Measurements from ENCODE around the gene MTCL1. TPM values are rescaled to one million over a fixed set of nuclear protein-coding genes. Genes with fewer than 3 reads are reported as not detected.

Gene MTCL1
- polyA plus RNA-seq, 3 donors, result not detected

DNA sequence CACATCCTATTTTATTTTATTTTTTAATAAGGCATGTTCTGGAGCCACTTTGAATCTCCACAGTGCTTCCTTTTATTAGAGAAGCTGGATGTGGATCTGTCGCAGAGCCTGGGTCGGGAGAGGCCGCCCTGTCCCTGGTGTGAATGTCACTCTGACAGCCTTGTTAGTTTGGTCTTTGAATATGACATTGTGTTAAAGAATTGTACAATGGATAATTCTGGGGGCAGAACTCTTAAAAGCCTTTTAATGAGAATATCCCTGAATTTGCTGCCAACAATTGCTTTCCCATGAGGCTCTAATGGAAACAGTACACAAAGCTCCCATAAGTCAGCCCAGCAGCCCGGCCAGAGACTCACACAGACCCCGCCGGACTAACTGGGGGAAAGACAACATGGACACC, 82.4 kb downstream of the MTCL1 start:
- intact Hi-C loops (cut with micrococcal nuclease), result no loop called here
- no peak overlapping the region for H2AFZ ChIP-seq (ENCODE audit: insufficient read depth, low read depth, low read length, poor library complexity, severe bottlenecking)
- WGBS (ENCODE audit: insufficient coverage), result 100% methylated on average over 4 of the region's 6 CpGs

DNA sequence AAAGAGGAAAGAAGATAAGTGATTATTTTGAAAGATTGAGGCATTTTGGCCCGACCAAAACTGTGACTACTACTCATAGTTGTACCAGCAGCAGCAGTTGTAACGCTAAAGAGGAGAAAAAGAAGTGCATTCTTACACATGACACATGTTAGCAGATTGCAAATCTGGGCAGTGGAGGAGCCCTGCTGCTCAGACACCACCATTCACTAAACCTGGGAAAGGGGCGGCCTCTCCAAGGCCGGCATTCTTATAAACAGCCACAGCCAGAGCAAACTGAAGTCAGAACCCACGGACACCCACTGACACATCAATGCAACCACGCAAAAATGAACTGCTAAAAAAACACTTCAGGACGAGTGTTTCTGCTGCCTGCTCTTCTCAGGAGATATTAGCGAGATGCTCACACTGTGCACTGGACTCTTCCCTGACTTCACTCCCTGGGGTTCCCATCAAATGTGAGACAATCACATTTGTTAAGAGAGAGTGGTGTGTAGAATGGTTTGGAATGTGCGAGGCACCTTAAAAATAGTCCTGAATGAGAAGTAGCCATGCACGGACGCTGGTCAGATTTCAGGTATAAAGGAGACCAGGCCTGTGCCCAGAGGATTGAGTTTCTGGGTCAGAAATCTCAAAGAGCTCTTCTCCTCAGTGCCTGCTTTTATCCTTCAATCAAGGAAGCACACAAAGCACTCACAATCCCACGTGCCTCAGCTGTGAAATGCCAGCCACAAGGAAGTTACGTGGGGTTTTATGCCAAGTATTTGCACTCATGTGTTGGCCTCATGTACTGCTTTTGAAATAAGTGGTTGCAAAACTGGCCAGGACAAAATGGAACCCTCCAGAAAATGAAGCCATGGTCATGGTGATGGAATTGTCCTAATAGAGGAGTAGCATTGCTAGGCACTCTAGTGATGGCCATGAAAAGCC, 83.4 kb downstream of the MTCL1 start:
- Histone ChIP-seq H3K9ac (ENCODE audit: insufficient read depth, low read length, poor library complexity, severe bottlenecking) (no peak overlapping the region), H3K27ac (ENCODE audit: low read depth in 1 of 2, low read length in 2 of 2) (no peak overlapping the region), H4K20me1 (ENCODE audit: insufficient read depth, low read length) (no peaks in the 10 kb centered on the region), H3K4me1 (ENCODE audit: control insufficient read depth in 1 of 2, insufficient read depth in 2 of 2, low read length in 2 of 2) (no peaks in the 10 kb centered on the region), H3K27me3 (ENCODE audit: control insufficient read depth in 2 of 2, insufficient read depth in 2 of 2, low read length in 2 of 2) (no peaks in the 10 kb centered on the region), H3K79me2 (ENCODE audit: insufficient read depth, low read length) (no peaks in the 10 kb centered on the region), H3K36me3 (replicated peaks in 1 of 2; ENCODE audit: control insufficient read depth in 1 of 2, insufficient read depth in 2 of 2, low read length in 2 of 2) (no peaks in the 10 kb centered on the region), H2AFZ (ENCODE audit: insufficient read depth, low read depth, low read length, poor library complexity, severe bottlenecking) (no peak overlapping the region), H3K9me3 (replicated peaks in 1 of 2; ENCODE audit: control insufficient read depth in 1 of 2, insufficient read depth in 1 of 2, low read length in 2 of 2) (no peaks in the 10 kb centered on the region), H3K4me3 (replicated peaks in 1 of 3; ENCODE audit: low read depth in 2 of 3, low read length in 3 of 3) (no peak overlapping the region), H3K4me2 (replicated peaks; ENCODE audit: extremely low read depth, low read length, poor library complexity, severe bottlenecking) (no peak overlapping the region)
- peaks cover 10% of the 10 kb centered on the region for H3K4me1 Mint-ChIP-seq
- WGBS (ENCODE audit: insufficient coverage), result 92% methylated on average over 8 of the region's 13 CpGs
- H3K36me3 Mint-ChIP-seq, result no peaks in the 10 kb centered on the region
- peaks cover 0 to 7% (median 3%) of the 10 kb centered on the region in 7 donors for H3K9me3 Mint-ChIP-seq
- peak overlapping the region in 1 of 7 donors; percentile 47 for H3K27ac Mint-ChIP-seq
- H3K4me3 Mint-ChIP-seq, result no peak overlapping the region
- peaks cover 2 to 8% (median 2%) of the 10 kb centered on the region in 3 donors for H3K27me3 Mint-ChIP-seq (ENCODE audit: low read depth in 3 of 3)
- TF ChIP-seq, protein P1, sequence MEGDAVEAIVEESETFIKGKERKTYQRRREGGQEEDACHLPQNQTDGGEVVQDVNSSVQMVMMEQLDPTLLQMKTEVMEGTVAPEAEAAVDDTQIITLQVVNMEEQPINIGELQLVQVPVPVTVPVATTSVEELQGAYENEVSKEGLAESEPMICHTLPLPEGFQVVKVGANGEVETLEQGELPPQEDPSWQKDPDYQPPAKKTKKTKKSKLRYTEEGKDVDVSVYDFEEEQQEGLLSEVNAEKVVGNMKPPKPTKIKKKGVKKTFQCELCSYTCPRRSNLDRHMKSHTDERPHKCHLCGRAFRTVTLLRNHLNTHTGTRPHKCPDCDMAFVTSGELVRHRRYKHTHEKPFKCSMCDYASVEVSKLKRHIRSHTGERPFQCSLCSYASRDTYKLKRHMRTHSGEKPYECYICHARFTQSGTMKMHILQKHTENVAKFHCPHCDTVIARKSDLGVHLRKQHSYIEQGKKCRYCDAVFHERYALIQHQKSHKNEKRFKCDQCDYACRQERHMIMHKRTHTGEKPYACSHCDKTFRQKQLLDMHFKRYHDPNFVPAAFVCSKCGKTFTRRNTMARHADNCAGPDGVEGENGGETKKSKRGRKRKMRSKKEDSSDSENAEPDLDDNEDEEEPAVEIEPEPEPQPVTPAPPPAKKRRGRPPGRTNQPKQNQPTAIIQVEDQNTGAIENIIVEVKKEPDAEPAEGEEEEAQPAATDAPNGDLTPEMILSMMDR (IDR thresholded peaks at IDR 0.05), result no peak
- no peak for DNase-seq
- intact Hi-C loops (cut with micrococcal nuclease), result no loop called here

More for the DNA sequence above, 82.4 kb downstream of the MTCL1 start:
- Mint-ChIP-seq H3K4me3 (no peak overlapping the region), H3K27me3 (ENCODE audit: low read depth in 3 of 3) (peaks cover 2 to 6% (median 2%) of the 10 kb centered on the region in 3 donors), H3K9me3 (peaks cover 0 to 7% (median 3%) of the 10 kb centered on the region in 7 donors), H3K27ac (no peak overlapping the region), H3K36me3 (no peaks in the 10 kb centered on the region), H3K4me1 (peaks cover 10% of the 10 kb centered on the region)
- Histone ChIP-seq H3K27ac (ENCODE audit: low read depth in 1 of 2, low read length in 2 of 2) (no peak overlapping the region), H4K20me1 (ENCODE audit: insufficient read depth, low read length) (no peaks in the 10 kb centered on the region), H3K4me1 (ENCODE audit: control insufficient read depth in 1 of 2, insufficient read depth in 2 of 2, low read length in 2 of 2) (no peaks in the 10 kb centered on the region), H3K9me3 (replicated peaks in 1 of 2; ENCODE audit: control insufficient read depth in 1 of 2, insufficient read depth in 1 of 2, low read length in 2 of 2) (no peaks in the 10 kb centered on the region), H3K36me3 (replicated peaks in 1 of 2; ENCODE audit: control insufficient read depth in 1 of 2, insufficient read depth in 2 of 2, low read length in 2 of 2) (no peaks in the 10 kb centered on the region), H3K79me2 (ENCODE audit: insufficient read depth, low read length) (no peaks in the 10 kb centered on the region), H3K4me2 (replicated peaks; ENCODE audit: extremely low read depth, low read length, poor library complexity, severe bottlenecking) (no peak overlapping the region), H3K9ac (ENCODE audit: insufficient read depth, low read length, poor library complexity, severe bottlenecking) (no peak overlapping the region), H3K27me3 (ENCODE audit: control insufficient read depth in 2 of 2, insufficient read depth in 2 of 2, low read length in 2 of 2) (no peaks in the 10 kb centered on the region), H3K4me3 (replicated peaks in 1 of 3; ENCODE audit: low read depth in 2 of 3, low read length in 3 of 3) (no peak overlapping the region)
- TF ChIP-seq, protein P1 (IDR thresholded peaks at IDR 0.05), result no peak
- no peak for DNase-seq
